Activated CD8-positive, alpha-beta T cell treated with anti-CD3 and anti-CD28 coated beads, Interleukin-2, amount 10 ng/mL, durations not matched to agents 7 days and 5 days (primary cell): ENCODE measurements around the gene TMEM132E. TPM values are rescaled to one million over a fixed set of nuclear protein-coding genes. Genes with fewer than 3 reads are reported as not detected.

Experiments used
- ATAC-seq: fragments of 150-1000 bp; cut with Tn5 transposase; one replicate; pipeline ENCODE4 v1.10.0; 2021; ENCODE audit warnings: moderate library complexity
- CTCF ChIA-PET: fragments of 350-600 bp; sonication (Branson Sonifier 250); formaldehyde crosslinking; loops from one replicate; lab custom pipeline; 2021; ENCODE audit warnings: antibody characterized with exemption; lab: Charles Lee
- POLR2A ChIA-PET: fragments of 350-600 bp; sonication (Branson Sonifier 250); formaldehyde crosslinking; loops from one replicate; lab custom pipeline; 2021; ENCODE audit warnings: antibody characterized with exemption; lab: Charles Lee
- DNase-seq: peaks from one replicate; pipeline ENCODE4 v3.0.0-alpha.2; 2020
- H3K27ac Mint-ChIP-seq: one replicate; pipeline ENCODE4 v1.8.0; 2021; ENCODE audit warnings: mild to moderate bottlenecking, mixed read lengths
- H3K27me3 Mint-ChIP-seq: one replicate; pipeline ENCODE4 v1.8.0; 2021; ENCODE audit warnings: low read depth, mixed read lengths
- H3K36me3 Mint-ChIP-seq: one replicate; pipeline ENCODE4 v1.8.0; 2021; ENCODE audit warnings: low read depth, mixed read lengths
- H3K4me1 Mint-ChIP-seq: one replicate; pipeline ENCODE4 v1.8.0; 2021; ENCODE audit warnings: low read depth, mixed read lengths
- H3K4me3 Mint-ChIP-seq: one replicate; pipeline ENCODE4 v1.8.0; 2021; ENCODE audit warnings: mild to moderate bottlenecking, mixed read lengths
- H3K9me3 Mint-ChIP-seq: one replicate; pipeline ENCODE4 v1.8.0; 2022; ENCODE audit warnings: mixed read lengths; ENCODE audit not compliant: insufficient read depth
- total RNA-seq, 2 experiments: library from RNA; stranded (reverse); gene quantifications; one replicate each; pipeline ENCODE4 v1.2.3, GENCODE V29; 2021

The TMEM132E gene
- total RNA-seq, 2 experiments from 2014 or later, result not detected

DNA sequence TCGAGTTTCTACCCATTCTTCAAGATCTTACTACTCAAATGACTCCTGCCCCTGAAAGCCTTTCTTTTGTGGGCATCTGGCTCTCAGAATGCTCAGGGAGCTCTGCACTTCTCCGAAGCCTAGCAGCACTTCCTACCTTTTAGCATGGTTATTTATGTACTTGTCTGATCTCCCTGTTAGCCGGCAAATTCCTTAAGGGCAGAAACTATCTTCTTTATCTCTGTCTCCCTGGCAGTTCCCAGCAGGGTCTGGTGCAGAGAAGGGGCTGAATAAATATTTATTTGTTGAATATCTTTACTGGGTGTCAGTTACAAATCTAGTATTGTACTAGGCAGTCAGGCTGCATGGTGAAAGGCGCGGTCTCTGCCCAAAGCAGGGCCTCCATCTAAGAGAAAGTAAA, 30.7 kb downstream of the TMEM132E start:
- Mint-ChIP-seq H3K27ac (no peak overlapping the region), H3K4me1 (peaks cover 2% of the 10 kb centered on the region), H3K27me3 (peaks cover 46% of the 10 kb centered on the region), H3K9me3 (no peaks in the 10 kb centered on the region), H3K36me3 (no peaks in the 10 kb centered on the region), H3K4me3 (no peak overlapping the region)
- POLR2A ChIA-PET, result no interaction called here
- DNase-seq (no peak), ATAC-seq (no peak)
- CTCF ChIA-PET, result no interaction called here

DNA sequence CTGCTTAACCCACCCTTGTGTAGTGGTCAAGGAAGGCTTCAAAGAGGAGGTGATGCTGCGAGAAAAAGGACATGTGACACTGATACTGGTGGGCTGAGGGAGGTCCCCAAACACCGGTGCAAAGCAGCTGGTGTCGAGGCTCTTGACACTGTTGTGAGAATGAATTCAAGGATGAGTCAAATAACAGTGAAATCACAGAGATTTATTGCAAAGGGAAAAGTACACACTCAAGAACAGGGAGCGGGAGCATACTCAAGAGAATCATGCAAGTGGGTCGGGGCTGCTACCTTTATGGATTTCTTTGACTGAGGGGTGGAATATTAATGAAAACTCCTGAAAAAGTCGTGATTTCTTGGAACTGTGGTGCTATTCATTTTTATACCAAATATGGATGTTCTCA, 31.1 kb downstream of the TMEM132E start:
- Mint-ChIP-seq H3K36me3 (no peaks in the 10 kb centered on the region), H3K9me3 (no peaks in the 10 kb centered on the region), H3K27ac (no peak overlapping the region), H3K27me3 (peaks cover 50% of the 10 kb centered on the region), H3K4me1 (peaks cover 2% of the 10 kb centered on the region), H3K4me3 (no peak overlapping the region)
- ATAC-seq (no peak), DNase-seq (no peak)
- ChIA-PET CTCF (no interaction called here), POLR2A (no interaction called here)

- Mint-ChIP-seq H3K36me3 (no peaks in the 10 kb centered on the region), H3K27me3 (peaks cover 54% of the 10 kb centered on the region), H3K9me3 (no peaks in the 10 kb centered on the region), H3K4me3 (no peak overlapping the region), H3K27ac (no peak overlapping the region), H3K4me1 (peaks cover 2% of the 10 kb centered on the region)
- no peak for ATAC-seq
- CTCF ChIA-PET, result interaction anchor here (0.9 kb wide), 1 partner anchor 25 kb away, joined by 3 read pairs; no protein-coding TSS in a partner anchor
- POLR2A ChIA-PET, result no interaction called here
- no peak for DNase-seq
Measured at GRCh38 chr17:34613064-34614019, 34.0 kb downstream of the TMEM132E start.

- no peak for DNase-seq
- ChIA-PET POLR2A (no interaction called here), CTCF (no interaction called here)
- Mint-ChIP-seq H3K36me3 (no peaks in the 10 kb centered on the region), H3K4me3 (no peak overlapping the region), H3K27ac (no peak overlapping the region), H3K27me3 (peaks cover 43% of the 10 kb centered on the region), H3K4me1 (peaks cover 2% of the 10 kb centered on the region), H3K9me3 (no peaks in the 10 kb centered on the region)
- ATAC-seq, result no peak
Measured at GRCh38 chr17:34614698-34615097, 35.3 kb downstream of the TMEM132E start.

- ATAC-seq (no peak), DNase-seq (no peak)
- peaks cover 37% of the 10 kb centered on the region for H3K27me3 Mint-ChIP-seq
- no peak overlapping the region for H3K27ac Mint-ChIP-seq
- peaks cover 2% of the 10 kb centered on the region for H3K4me1 Mint-ChIP-seq
- H3K4me3 Mint-ChIP-seq, result no peak overlapping the region
- H3K9me3 Mint-ChIP-seq, result no peaks in the 10 kb centered on the region
- no peaks in the 10 kb centered on the region for H3K36me3 Mint-ChIP-seq
- ChIA-PET POLR2A (no interaction called here), CTCF (no interaction called here)
Measured at GRCh38 chr17:34615326-34615725, 35.9 kb downstream of the TMEM132E start.

DNA sequence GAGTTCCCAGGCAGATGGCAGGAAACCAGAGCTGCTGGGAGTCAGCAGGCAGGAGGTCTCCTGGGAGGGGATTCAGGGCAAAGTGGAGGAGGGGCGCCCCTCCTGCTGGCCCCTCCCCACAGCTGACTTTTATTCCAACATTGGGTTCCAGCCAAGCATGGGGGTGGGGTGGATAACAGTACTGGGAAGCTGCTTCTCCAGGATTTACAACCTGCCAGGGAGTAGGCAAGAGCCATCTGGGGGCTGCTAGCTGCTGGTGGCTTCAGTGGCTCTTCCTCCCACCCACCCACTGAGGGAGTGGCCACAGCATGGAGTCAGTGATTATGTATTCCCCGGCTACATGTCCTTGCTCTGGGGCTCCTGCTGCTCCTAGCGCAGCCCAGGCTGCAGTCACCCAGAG, 36.8 kb downstream of the TMEM132E start:
- Mint-ChIP-seq H3K27ac (no peak overlapping the region), H3K4me1 (peaks cover 2% of the 10 kb centered on the region), H3K9me3 (no peaks in the 10 kb centered on the region), H3K4me3 (no peak overlapping the region), H3K36me3 (no peaks in the 10 kb centered on the region), H3K27me3 (peaks cover 30% of the 10 kb centered on the region)
- POLR2A ChIA-PET, result no interaction called here
- DNase-seq (no peak), ATAC-seq (no peak)
- CTCF ChIA-PET, result no interaction called here

- peaks cover 27% of the 10 kb centered on the region for H3K27me3 Mint-ChIP-seq
- no peaks in the 10 kb centered on the region for H3K4me1 Mint-ChIP-seq
- H3K9me3 Mint-ChIP-seq, result no peaks in the 10 kb centered on the region
- no peak overlapping the region for H3K4me3 Mint-ChIP-seq
- ATAC-seq (no peak), DNase-seq (no peak)
- no peak overlapping the region for H3K27ac Mint-ChIP-seq
- POLR2A ChIA-PET, result no interaction called here
- no peaks in the 10 kb centered on the region for H3K36me3 Mint-ChIP-seq
- CTCF ChIA-PET, result no interaction called here
Measured at GRCh38 chr17:34617398-34617797, 38.0 kb downstream of the TMEM132E start.

GRCh38 chr17:34619687-34620217, 40.4 kb downstream of the TMEM132E start:
- CTCF ChIA-PET, result no interaction called here
- no peaks in the 10 kb centered on the region for H3K9me3 Mint-ChIP-seq
- H3K27me3 Mint-ChIP-seq, result peaks cover 34% of the 10 kb centered on the region
- no peak for DNase-seq
- no peak overlapping the region for H3K4me3 Mint-ChIP-seq
- H3K4me1 Mint-ChIP-seq, result no peaks in the 10 kb centered on the region
- no peaks in the 10 kb centered on the region for H3K36me3 Mint-ChIP-seq
- ATAC-seq, result no peak
- H3K27ac Mint-ChIP-seq, result no peak overlapping the region
- POLR2A ChIA-PET, result no interaction called here

- no peak overlapping the region for H3K4me3 Mint-ChIP-seq
- H3K27me3 Mint-ChIP-seq, result peaks cover 36% of the 10 kb centered on the region
- ATAC-seq (no peak), DNase-seq (no peak)
- no peaks in the 10 kb centered on the region for H3K9me3 Mint-ChIP-seq
- H3K27ac Mint-ChIP-seq, result no peak overlapping the region
- no peaks in the 10 kb centered on the region for H3K36me3 Mint-ChIP-seq
- POLR2A ChIA-PET, result no interaction called here
- no peaks in the 10 kb centered on the region for H3K4me1 Mint-ChIP-seq
- CTCF ChIA-PET, result interaction anchor here (0.8 to 1.0 kb wide), 2 partner anchors 18 to 200 kb away, joined by 3 read pairs; no protein-coding TSS in a partner anchor
Measured at GRCh38 chr17:34620458-34620857, 41.1 kb downstream of the TMEM132E start.

GRCh38 chr17:34622862-34623623, 43.7 kb downstream of the TMEM132E start:
- ATAC-seq, result no peak
- H3K27ac Mint-ChIP-seq, result no peak overlapping the region
- no peaks in the 10 kb centered on the region for H3K36me3 Mint-ChIP-seq
- H3K9me3 Mint-ChIP-seq, result no peaks in the 10 kb centered on the region
- CTCF ChIA-PET, result no interaction called here
- POLR2A ChIA-PET, result no interaction called here
- no peak overlapping the region for H3K4me3 Mint-ChIP-seq
- DNase-seq, result no peak
- peaks cover 39% of the 10 kb centered on the region for H3K27me3 Mint-ChIP-seq
- H3K4me1 Mint-ChIP-seq, result no peaks in the 10 kb centered on the region

DNA sequence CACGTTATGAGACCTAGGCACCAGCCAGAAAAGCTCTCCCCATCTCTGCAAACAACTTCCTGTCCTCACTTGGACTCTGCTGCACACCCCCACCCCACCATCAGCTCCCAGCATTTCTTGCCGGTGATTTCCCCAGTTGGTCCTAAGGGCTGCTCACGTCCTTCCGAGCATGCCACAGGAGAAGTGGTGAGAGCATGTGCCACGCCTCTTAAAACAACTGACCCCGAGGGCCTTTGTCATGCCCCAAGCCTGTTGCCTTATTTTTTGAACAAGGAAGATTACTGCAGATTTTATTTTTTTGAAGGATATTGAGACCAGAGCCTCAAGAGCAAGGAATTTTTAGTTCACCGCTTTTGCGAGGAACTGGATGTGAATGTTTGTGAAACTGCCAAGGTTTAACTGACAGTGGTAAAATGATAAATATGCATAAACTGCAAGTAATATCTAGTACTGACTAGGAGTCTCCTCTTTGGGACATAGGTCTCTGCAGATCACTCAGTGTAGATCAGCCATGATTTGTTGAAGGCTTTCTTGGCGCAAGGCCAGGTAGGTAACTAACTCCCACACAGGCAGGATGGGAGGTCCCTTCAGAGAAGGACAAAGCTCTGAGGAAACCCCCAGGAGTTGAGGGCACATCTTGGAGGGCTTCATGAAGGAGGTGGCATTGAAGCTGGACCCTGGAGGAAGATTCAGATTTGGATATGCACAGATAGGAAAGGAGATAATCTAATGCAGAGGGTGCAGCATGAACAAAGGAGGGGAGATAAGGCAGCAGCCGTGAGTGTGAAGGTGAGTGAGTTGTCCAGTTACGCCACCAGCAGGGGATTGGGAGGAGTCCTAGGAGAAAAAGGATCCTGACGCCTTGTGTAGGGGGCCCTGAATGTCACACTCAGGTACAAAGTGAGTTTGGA, 44.7 kb downstream of the TMEM132E start:
- DNase-seq (no peak), ATAC-seq (no peak)
- Mint-ChIP-seq H3K27me3 (peaks cover 41% of the 10 kb centered on the region), H3K4me1 (no peaks in the 10 kb centered on the region), H3K27ac (no peak overlapping the region), H3K4me3 (no peak overlapping the region), H3K36me3 (no peaks in the 10 kb centered on the region), H3K9me3 (no peaks in the 10 kb centered on the region)
- CTCF ChIA-PET, result no interaction called here
- POLR2A ChIA-PET, result no interaction called here
